Tibial nerve (tissue), 4 donors: ENCODE data around the gene IFNG. TPM values are rescaled to one million over a fixed set of nuclear protein-coding genes. Genes with fewer than 3 reads are reported as not detected.

Experiments
- DNase-seq, 2 donors: peaks; one replicate each; pipeline ENCODE4 v3.0.0-alpha.2; 2019; ENCODE audit warnings: low spot score in 2 of 2
- H3K27ac ChIP-seq, 4 donors: fragments of 200-600 bp; sonication (generic) in 3 of 4; one replicate each; pipeline ENCODE4 v1.5.1; 2017 to 2019; ENCODE audit warnings: mild to moderate bottlenecking in 1 of 4
- H3K27me3 ChIP-seq, 2 donors: fragments of 200-600 bp; sonication (generic) in 1 of 2; one replicate each; pipeline versions ENCODE4 v1.5.1 to v1.6.0; 2017 to 2019
- H3K36me3 ChIP-seq, 3 donors: fragments of 200-600 bp; sonication (generic); one replicate each; pipeline ENCODE4 v1.5.1; 2018 to 2019
- H3K4me1 ChIP-seq, 4 donors: fragments of 200-600 bp; sonication (generic) in 3 of 4; one replicate each; pipeline ENCODE4 v1.5.1; 2017 to 2019
- H3K4me3 ChIP-seq, 4 donors: fragments of 200-600 bp; sonication (generic) in 3 of 4; one replicate each; pipeline ENCODE4 v1.5.1; 2017 to 2019; ENCODE audit warnings: mild to moderate bottlenecking in 1 of 4, moderate library complexity in 1 of 4
- H3K9me3 ChIP-seq, 4 donors: fragments of 200-600 bp; sonication (generic) in 3 of 4; one replicate each; pipeline ENCODE4 v1.5.1; 2017 to 2019
- CTCF ChIP-seq, 5 experiments: fragments of 200-600 bp in 3 of 5; fragments of 450-650 bp in 2 of 5; sonication (generic) in 3 of 5; IDR thresholded peaks; one replicate each; pipeline ENCODE4 v1.5.1; 2016 to 2019; ENCODE audit warnings: antibody characterized with exemption in 5 of 5, mild to moderate bottlenecking in 3 of 5, moderate library complexity in 2 of 5
- EP300 ChIP-seq, 2 donors: sonication (generic); formaldehyde crosslinking; IDR thresholded peaks; one replicate each; pipeline ENCODE4 v1.6.1; 2017; ENCODE audit warnings: antibody characterized with exemption in 2 of 2, mild to moderate bottlenecking in 1 of 2
- POLR2A ChIP-seq, 2 donors: fragments of 450-650 bp; IDR thresholded peaks; one replicate each; pipeline ENCODE4 v1.6.1; 2017; ENCODE audit warnings: antibody characterized with exemption in 2 of 2, mild to moderate bottlenecking in 2 of 2, moderate library complexity in 2 of 2
- WGBS, 2 donors: methylation state at CpG; one replicate each; pipeline ENCODE4 v1.1.5; 2018; 5-methylcytosine and 5-hydroxymethylcytosine counted together
- total RNA-seq, 4 donors: library from RNA; depleted of rRNA; stranded (reverse); fragments of >200 nt; gene quantifications; one replicate each; pipeline ENCODE4 v1.1.0, GENCODE V29; 2016

IFNG gene
- total RNA-seq, 4 donors from 2014 or later = not detected

- TF ChIP-seq EP300 (IDR thresholded peaks at IDR 0.05) = no peak
- TF ChIP-seq POLR2A (IDR thresholded peaks at IDR 0.05) = no peak
- no peak for TF ChIP-seq CTCF (IDR thresholded peaks at IDR 0.05)
- H3K9me3 ChIP-seq = no peaks in the 10 kb centered on the region
- H3K27ac ChIP-seq = no peak overlapping the region
- H3K27me3 ChIP-seq = no peaks in the 10 kb centered on the region
- no peak overlapping the region for H3K4me3 ChIP-seq
- H3K36me3 ChIP-seq = no peaks in the 10 kb centered on the region
- no peak for DNase-seq
- no peaks in the 10 kb centered on the region for H3K4me1 ChIP-seq
- WGBS, 2 donors = 66 to 84% methylated on average over 2 of the region's 2 CpGs
Measured at GRCh38 chr12:68200854-68201253, 41.3 kb upstream of the IFNG start.

GRCh38 chr12:68199127-68199526, 39.6 kb upstream of the IFNG start:
- Histone ChIP-seq H3K4me3 (no peak overlapping the region), H3K27ac (no peak overlapping the region), H3K9me3 (no peaks in the 10 kb centered on the region), H3K4me1 (no peaks in the 10 kb centered on the region), H3K27me3 (no peaks in the 10 kb centered on the region), H3K36me3 (no peaks in the 10 kb centered on the region)
- TF ChIP-seq EP300 (IDR thresholded peaks at IDR 0.05) = no peak
- TF ChIP-seq CTCF (IDR thresholded peaks at IDR 0.05) = no peak
- no peak for TF ChIP-seq POLR2A (IDR thresholded peaks at IDR 0.05)
- 76 to 88% methylated on average over 1 of the region's 1 CpG for WGBS, 2 donors
- DNase-seq = no peak

GRCh38 chr12:68198507-68199086, 39.1 kb upstream of the IFNG start:
- 72 to 78% methylated on average over 12 of the region's 12 CpGs for WGBS, 2 donors
- H3K27ac ChIP-seq = no peak overlapping the region

GRCh38 chr12:68190301-68190700, 30.8 kb upstream of the IFNG start:
- DNase-seq = no peak
- no peak overlapping the region for H3K27ac ChIP-seq
- no peaks in the 10 kb centered on the region for H3K9me3 ChIP-seq
- no peaks in the 10 kb centered on the region for H3K36me3 ChIP-seq
- H3K4me1 ChIP-seq = no peaks in the 10 kb centered on the region
- TF ChIP-seq EP300 (IDR thresholded peaks at IDR 0.05) = no peak
- TF ChIP-seq POLR2A (IDR thresholded peaks at IDR 0.05) = no peak
- TF ChIP-seq CTCF (IDR thresholded peaks at IDR 0.05) = no peak
- H3K27me3 ChIP-seq = no peaks in the 10 kb centered on the region
- H3K4me3 ChIP-seq = no peak overlapping the region

More at GRCh38 chr12:68198507-68199086, 39.1 kb upstream of the IFNG start:
- Histone ChIP-seq H3K36me3 (no peaks in the 10 kb centered on the region), H3K4me3 (no peak overlapping the region), H3K9me3 (no peaks in the 10 kb centered on the region), H3K27me3 (no peaks in the 10 kb centered on the region), H3K4me1 (no peaks in the 10 kb centered on the region)
- DNase-seq = no peak
- TF ChIP-seq POLR2A (IDR thresholded peaks at IDR 0.05) (no peak), CTCF (IDR thresholded peaks at IDR 0.05) (no peak), EP300 (IDR thresholded peaks at IDR 0.05) (no peak)

- H3K4me1 ChIP-seq = no peaks in the 10 kb centered on the region
- TF ChIP-seq CTCF (IDR thresholded peaks at IDR 0.05) = no peak
- TF ChIP-seq EP300 (IDR thresholded peaks at IDR 0.05) = no peak
- no peak for TF ChIP-seq POLR2A (IDR thresholded peaks at IDR 0.05)
- WGBS, 2 donors = 80 to 87% methylated on average over 4 of the region's 4 CpGs
- no peaks in the 10 kb centered on the region for H3K36me3 ChIP-seq
- no peak overlapping the region for H3K4me3 ChIP-seq
- no peaks in the 10 kb centered on the region for H3K9me3 ChIP-seq
- H3K27ac ChIP-seq = no peak overlapping the region
- no peaks in the 10 kb centered on the region for H3K27me3 ChIP-seq
- DNase-seq = no peak
Measured at GRCh38 chr12:68189821-68190242, 30.3 kb upstream of the IFNG start.
